ENCODE data around the gene ESR2.

- TF ChIP-seq CTCF (IDR thresholded peaks at IDR 0.05 in 4 of 5, conservative IDR thresholded peaks at IDR 0.05 in 1 of 5) (no peak), POLR2A (IDR thresholded peaks at IDR 0.05) (peak; percentile 51 to 82)
Measured at GRCh38 chr14:64338616-64339316, 44.6 kb upstream of the ESR2 start.
